GM21367 (cell line): Measurements from ENCODE around the gene CD47.

Experiments
- ATAC-seq: cut with Tn5 transposase; IDR thresholded peaks from one replicate; pipeline ENCODE4 v1.9.1; 2021; ENCODE audit not compliant: unreplicated experiment

CD47 gene

DNA sequence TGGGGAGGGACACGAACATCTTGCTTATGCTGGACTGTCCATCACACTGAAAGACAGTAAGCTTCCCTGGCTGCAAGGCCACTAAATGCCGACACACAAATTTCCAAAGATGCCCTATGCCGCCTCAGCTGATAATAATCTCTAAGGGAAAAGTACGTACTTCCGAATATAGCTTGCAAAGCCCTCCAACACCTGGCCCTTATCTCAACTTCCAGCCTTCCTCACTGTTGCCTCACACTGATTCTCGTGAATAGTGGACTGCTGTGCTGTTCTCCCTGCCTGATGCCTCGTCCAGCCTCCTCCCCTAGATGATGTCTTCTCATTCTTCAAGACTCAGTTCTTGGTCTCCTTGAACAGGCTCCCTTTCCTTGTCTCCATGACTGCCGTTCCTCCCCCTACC, 72.3 kb downstream of the CD47 start:
- ATAC-seq = no peak

DNA sequence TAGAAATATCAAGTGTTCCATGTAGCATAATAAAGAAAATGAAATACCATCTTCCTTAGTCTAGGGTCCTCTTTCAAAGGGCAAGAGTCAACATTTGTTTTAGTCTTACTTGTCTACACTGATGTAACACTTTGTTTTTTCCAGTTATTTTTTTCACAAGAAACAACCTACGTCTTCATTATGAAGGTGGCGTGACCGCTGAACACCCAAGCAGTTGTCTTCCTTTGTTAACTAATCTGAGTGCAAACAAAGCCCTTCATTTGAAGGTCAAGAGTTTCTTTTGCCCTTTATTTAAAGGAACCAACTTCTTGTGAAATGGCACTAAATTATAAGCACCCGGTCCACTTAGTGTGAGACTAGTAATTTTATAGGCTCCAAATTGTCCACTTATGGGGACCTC, 73.2 kb downstream of the CD47 start:
- ATAC-seq = no peak

DNA sequence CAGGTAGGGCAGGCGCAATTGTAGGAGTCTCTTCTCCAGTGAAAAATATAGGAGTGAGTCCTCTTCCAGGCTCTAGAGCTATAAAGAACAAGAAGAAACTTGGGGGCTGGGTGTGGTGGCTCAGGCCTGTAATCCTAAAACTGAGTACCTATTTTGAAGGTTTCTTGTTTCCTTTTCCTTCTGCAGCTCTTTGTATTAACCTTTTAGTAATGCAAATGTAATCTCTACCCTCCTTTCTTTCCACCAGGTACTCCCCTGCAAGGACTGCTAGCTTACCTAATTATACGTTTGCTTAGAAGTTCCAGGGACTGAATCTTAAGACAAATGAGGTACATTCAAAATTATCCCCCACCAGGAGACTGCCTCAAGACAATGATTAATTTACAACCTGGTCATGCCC, 75.9 kb downstream of the CD47 start:
- ATAC-seq = no peak

DNA sequence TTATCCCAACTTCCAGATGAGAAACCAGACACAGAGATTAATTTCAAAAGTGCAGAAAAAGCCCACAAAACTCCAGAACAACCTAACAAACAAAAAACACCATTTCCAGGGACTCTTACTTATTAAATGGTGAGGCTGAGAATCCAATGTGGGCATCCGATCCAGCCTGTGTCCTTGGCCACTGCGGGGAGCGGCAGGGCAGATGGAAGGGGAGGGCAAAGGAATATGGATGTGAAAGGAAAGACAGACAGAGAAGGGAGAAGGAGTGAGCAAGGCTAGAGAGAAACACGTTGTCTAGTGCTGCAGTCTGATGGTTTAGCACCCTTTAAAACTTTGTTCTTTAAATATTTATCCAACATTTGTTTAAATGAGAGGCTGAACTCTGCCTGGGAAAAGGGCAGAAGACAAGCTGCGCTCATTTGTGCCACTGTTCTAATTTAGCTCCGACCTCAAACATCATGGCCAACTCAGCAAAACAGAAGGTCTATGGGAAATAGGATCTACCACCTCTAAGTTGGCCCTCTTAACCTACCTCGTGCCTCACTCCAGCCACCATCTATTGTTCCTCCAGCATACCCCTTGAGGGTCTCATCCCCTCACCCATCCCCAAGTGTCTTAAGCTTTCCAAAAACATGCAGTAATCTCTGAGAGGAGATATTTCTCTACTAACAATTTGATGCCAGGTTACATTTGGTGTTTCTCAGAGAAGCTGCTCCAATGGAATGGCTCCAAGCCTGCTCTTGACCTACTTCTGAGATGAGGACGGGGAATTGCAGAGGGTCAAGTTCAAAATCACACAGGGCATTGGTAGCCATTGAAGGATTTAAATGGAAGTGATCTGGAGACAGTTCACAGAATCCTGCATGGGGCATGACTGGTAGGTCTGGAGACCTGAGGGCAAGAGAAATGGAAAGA, 77.4 kb downstream of the CD47 start:
- ATAC-seq = no peak

DNA sequence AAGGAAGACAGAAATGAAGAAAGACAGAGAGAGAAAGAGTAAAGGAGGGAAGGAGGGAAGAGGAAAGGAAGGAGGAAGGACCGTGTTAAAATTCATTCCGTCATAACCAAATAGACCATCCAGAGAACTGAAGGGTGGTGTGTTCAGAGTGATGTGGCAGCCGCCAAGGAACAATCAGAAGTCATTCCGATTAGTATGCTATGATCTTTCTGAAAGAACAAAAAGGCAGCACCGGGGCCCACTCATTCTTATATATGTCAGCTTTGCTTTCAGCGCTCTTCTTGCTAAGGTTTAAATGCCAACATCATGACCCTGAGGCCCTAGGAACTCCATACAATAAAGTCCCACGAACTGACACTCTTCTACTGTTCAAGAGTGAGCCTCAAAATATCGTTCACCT, 78.5 kb downstream of the CD47 start:
- no peak for ATAC-seq

DNA sequence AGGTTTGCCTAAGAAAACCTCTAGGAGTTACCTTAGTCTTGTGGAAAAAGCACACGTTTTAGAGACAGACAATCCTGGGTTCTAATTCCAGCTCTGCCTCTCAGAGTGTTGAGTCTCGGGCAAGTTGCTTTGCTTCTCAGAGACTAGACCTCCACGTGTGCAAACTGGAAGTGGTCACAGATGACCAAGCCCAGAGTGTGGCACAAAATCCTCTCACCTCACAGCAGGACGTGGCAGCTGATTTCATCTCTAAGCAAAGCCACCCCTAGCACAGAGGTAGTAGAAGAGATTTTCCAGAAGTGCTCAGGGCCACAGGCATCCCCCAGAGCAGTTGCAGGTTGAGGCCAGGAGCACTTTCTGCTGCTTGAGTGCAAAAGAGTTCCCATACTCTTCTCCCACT, 79.2 kb downstream of the CD47 start:
- ATAC-seq = no peak

DNA sequence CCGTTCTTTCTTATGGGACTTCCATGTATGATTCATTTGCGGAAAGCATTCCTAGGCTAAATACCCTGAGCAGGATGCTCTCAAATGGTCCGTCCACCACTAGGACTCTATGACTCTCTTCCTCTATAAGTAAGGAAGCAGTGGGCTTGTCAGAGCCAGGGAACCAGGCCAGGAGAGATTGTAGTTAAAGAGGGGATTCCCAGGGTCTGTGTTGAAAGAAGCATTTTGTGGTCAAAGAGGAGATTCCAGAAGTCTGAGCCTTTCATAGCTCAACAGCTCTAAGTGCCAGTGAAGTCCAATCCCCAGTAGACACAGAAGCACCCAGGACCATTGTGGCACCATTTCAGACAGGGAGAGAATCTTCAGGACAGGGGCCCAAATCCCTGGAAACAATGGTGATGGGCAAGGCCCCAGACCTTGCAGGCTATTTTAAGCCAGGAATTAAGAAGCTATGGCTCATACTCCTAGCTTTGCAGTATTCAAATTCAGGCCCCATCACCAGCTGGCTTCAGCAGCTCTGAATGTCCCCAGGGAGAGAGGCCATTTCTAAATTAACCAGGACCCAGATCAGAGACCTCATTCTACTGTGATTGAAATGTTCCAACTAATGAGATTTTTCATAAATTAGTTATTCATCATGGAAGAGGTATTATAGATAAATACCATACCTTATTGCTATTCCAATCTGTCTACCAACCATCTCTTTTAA, 81.7 kb downstream of the CD47 start:
- no peak for ATAC-seq

DNA sequence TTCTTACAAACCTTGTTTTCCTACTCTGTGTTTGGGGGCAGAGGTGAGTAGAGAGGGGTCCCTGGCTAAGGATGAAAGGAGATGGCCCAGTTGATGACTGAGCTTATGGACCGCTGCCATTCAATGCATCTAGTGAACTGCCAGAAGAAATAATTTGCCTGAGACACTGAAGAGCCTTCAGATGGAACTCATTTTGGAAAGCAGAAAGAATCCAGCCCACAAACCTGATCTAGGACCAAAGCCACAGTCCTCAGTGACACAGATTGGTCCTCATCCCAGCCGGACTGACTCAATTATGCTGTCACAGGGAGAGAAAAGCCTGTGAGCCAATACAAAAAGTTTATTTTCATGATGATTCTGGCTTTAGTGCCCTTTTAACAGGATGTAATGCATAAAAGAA, 82.7 kb downstream of the CD47 start:
- ATAC-seq = no peak

DNA sequence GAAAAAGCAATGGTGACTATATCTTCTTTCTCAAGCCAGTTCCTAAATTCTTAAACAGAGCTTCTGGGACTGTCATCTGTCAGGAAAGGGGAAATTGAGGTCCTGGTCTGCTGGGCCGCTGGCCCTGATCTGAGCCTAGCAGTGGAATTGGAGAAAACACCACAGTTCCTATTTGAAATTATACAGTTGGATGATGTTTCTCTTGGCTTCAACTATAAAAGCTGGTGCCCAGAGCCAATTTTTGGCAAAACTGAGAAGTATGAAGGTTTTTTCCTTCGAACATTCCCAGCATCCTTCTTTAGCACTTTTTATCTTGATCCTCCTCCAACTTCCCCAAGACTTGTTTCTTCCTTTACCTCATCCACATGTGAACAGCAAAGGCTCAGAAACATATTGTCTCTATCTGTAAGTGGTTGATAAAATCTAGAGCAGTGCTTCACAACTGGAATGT, 83.9 kb downstream of the CD47 start:
- ATAC-seq = no peak

DNA sequence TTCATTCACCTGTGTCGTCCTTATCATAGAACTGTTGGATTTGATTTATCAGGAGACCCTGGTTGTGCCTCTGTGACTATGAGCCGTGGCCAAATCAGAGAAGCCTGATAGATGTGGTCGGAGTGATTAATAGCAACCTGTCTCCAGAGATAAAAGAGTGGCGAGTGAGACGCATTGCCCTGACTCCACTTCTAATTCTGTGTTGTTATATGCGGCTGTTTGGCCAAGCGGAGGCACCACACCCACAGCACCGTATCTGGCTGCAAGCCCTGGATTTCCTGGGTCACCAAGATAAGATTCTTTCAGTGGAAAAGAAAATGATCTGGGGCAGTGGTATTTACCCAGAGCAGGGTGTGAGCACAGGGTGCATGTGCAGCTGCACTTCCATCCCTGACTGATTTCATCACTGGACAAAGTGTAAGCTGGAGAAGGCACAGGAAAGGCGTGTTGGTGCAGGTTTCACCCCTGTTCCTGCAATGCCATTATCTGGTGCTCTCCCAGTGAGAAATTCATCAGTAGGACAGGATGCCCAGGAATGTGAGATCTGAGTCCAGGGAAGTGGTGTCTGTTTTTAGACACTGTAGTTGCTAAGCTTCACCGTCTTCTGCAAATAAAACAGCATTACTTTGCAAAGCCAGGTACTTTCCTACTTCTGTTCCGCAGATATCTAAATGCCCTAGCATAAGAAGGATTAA, 84.6 kb downstream of the CD47 start:
- ATAC-seq = no peak

DNA sequence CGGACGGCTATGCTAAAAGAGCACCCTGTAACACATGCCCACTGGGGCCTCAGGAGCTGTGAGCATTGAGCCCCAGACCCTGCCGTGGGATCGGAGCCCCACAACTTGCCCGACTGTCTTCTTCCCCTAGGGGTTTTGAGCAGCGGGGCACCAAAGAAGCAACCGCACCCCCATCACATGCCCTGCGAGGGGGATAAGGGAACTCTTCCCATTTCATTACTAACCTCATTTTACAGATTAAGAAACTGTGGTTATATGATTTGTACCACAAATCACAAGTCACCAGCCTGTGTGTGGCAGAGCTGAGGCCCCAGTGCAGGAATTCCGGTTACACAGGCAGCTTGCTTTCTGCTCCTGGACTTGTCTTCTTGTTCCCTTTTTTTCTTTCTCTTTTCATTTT, 86.2 kb downstream of the CD47 start:
- no peak for ATAC-seq

DNA sequence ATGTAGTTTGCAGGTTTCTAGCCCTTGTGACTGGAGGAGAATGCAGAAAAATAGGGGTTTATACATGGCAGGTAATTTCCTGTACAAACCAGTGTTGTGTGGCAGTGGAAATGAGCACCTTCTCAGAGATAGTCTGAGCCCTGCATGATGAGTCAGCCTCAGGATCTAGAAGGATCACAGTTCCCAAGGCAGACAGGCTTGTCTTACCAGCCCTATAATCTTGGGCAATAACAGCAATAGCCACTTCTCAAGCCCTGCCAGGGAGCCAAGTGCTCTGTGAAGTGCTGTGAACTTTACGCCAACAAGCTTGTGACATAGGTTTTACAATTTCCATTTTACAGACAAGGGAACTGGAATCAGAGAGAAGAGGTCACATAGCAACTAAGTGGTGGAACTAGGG, 89.4 kb downstream of the CD47 start:
- ATAC-seq = no peak

DNA sequence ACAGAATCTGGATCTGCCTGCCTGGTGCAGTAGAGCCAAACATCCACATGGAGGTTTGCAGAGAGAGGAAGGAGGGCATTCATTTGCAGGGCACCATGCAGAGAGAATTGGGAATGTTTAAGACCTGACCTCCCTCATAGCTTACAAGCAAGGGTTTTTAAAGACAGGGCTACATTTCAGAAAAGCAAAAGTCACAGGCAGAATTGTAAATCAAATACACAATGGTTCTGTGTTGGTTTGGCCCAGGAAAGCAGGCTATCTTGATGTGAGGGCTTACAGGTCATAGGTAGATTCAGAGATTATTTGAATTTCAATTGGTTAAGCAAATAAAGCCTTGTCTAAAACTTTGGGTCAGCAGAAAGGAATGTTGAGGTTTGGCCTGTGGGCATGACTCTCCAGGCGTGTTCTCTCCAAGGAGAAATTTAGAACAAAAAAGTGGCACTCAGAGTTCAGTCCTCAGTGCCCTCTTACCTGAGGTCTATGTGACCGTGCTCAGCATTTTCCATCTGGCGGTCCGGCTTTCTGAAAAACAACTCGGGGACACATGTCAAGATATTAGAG, 91.5 kb downstream of the CD47 start:
- no peak for ATAC-seq

DNA sequence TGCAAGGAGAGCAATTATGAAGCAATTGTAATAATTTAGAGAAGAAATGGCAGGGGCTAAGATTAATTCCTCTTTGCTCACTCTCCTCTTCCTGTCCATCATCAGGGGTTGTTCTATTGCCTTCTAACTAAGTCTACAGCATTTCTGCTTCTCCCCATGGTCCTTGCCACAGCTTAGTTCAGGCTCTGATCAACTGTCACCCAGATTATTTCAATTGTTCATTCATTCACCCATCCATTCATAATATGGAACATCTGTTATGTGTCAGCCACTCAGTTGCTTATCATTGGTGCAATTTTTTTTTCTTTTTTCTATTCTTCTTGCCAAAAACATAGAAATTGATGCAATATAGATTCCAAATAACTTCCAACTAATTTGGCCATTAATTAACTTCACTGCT, 93.2 kb downstream of the CD47 start:
- ATAC-seq = no peak

DNA sequence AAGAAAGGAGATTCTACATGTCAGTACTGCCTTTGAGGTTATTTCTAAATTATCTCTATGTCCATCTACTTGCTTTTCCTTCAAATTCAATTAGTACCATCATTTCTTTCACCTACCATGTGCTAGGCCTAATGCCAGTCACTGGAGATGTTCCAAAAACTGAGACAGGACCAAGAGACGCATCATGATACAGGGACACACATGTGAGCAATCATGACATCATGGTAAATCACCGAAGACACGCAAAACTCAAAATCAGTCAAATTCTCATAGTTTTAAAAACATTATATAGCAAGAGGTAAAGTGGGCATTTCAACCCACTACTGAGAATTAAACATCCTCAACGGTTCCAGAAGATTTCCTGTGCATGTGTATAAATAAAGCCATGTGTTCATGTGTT, 95.0 kb downstream of the CD47 start:
- ATAC-seq = no peak

DNA sequence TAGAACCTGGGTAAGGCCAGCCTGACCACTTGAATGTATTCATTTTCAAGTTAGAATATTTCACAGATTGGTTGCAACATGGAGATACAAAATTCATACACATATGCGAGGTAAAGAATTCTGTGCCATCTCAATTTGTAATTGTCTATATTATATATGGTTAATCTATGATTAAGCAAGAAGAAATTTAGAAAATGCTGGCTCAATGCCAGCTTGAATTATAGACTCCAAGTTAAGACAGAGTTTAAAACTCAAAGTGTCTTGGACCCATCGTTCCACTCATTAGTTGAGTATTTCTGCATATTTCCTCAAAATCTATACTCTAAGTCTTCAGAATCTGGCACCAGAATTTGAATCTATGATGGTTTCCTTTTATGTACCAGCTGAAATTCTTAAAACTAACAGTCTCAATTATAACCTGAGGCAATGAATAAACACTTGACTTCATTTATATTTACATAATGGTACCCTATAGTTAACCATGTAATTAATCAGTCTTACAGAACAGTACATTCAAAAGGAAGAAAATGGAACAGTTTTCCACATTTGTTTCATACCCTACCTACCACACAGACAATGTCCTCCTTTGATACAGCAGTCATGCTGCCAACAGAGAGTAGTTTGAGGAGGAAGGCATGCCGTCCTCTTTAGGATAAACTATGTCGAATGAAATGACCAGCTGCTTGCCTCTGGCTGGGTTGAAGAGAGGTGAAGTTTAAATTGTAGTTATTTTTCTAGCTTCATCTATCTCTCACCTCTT, 95.7 kb downstream of the CD47 start:
- no peak for ATAC-seq

DNA sequence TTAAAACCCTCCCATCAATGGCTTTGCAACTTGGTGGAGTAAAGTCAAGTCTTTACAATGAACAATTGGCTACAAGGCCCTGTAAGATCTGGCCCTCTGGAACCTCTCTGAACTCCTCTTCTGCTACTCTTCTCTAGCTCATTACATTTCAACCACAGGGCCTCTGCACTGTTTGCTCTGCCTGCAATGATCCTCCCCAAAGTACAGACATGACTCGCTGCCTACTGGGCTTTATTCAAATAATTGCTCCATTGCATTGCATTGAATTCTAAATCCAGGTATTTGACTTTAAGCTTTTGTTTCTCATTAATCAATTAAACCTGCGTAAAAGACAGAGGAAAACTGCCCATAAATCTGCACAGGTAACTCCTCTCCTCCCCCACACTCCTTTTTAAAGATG, 96.7 kb downstream of the CD47 start:
- ATAC-seq = no peak

DNA sequence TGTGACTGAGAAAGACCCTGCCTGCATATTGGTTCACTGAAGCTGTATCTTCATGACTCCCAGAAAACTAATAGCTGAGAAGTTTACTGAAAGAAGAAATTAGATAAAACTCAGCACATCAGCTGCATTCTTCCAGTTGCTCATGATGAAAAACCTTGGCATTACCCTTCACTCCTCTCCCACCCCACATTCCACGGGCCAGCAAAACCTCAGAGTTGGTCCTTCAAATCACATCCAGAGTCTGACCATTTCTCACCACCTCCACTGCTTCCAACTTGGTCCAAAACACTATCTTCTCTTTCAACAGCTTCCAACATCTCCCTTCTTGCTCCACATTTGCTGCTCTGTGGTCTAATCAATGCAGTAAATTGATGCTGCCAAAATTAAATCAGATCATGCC, 97.1 kb downstream of the CD47 start:
- no peak for ATAC-seq
